HG03521 (cell line): ENCODE results near the gene CYTH3.

Source experiments
- ATAC-seq: cut with Tn5 transposase; IDR thresholded peaks from one replicate; pipeline ENCODE4 v1.9.1; 2021; ENCODE audit warnings: mild to moderate bottlenecking, moderate library complexity; ENCODE audit not compliant: unreplicated experiment

CYTH3 gene

GRCh38 chr7:6258440-6259182 lies 13.8 kb downstream of the CYTH3 start:
- no peak for ATAC-seq

GRCh38 chr7:6257675-6258074 lies 14.7 kb downstream of the CYTH3 start:
- no peak for ATAC-seq

GRCh38 chr7:6256677-6257535 lies 15.5 kb downstream of the CYTH3 start:
- peak; percentile 47 for ATAC-seq

- no peak for ATAC-seq
These were observed 16.3 kb downstream of the CYTH3 start for GRCh38 chr7:6256109-6256483.

- ATAC-seq, result no peak
These were observed 17.6 kb downstream of the CYTH3 start for GRCh38 chr7:6254866-6255265.

- no peak for ATAC-seq
These were observed 19.7 kb downstream of the CYTH3 start for GRCh38 chr7:6252748-6253147.

- no peak for ATAC-seq
These were observed 20.1 kb downstream of the CYTH3 start for GRCh38 chr7:6252341-6252746.

- no peak for ATAC-seq
These were observed 20.8 kb downstream of the CYTH3 start for GRCh38 chr7:6251653-6252052.

GRCh38 chr7:6250364-6250833 lies 22.0 kb downstream of the CYTH3 start:
- ATAC-seq, result peak; percentile 66

GRCh38 chr7:6249043-6249442 lies 23.4 kb downstream of the CYTH3 start:
- ATAC-seq, result no peak

- no peak for ATAC-seq
These were observed 23.8 kb downstream of the CYTH3 start for GRCh38 chr7:6248581-6248980.

- ATAC-seq, result no peak
These were observed 26.0 kb downstream of the CYTH3 start for GRCh38 chr7:6246251-6246917.

GRCh38 chr7:6244021-6244420 lies 28.4 kb downstream of the CYTH3 start:
- no peak for ATAC-seq

- no peak for ATAC-seq
These were observed 29.3 kb downstream of the CYTH3 start for GRCh38 chr7:6243168-6243567.

- ATAC-seq, result no peak
These were observed 29.9 kb downstream of the CYTH3 start for GRCh38 chr7:6242561-6242960.

- no peak for ATAC-seq
These were observed 30.8 kb downstream of the CYTH3 start for GRCh38 chr7:6241607-6241973.

- no peak for ATAC-seq
These were observed 34.0 kb downstream of the CYTH3 start for GRCh38 chr7:6238309-6238925.

GRCh38 chr7:6237730-6238129 lies 34.7 kb downstream of the CYTH3 start:
- ATAC-seq, result no peak

- ATAC-seq, result no peak
These were observed 35.4 kb downstream of the CYTH3 start for GRCh38 chr7:6237011-6237410.

GRCh38 chr7:6235029-6235871 lies 37.2 kb downstream of the CYTH3 start:
- ATAC-seq, result no peak
